NCI-H128 (cell line): ENCODE results near the gene CA6.
"Not testable (repeated sequence)": the region's sequence is repeated elsewhere in the genome, so short reads cannot be mapped to it uniquely, and the experiment has no call there.

Experiments
- DNase-seq: peaks from one replicate; lab custom pipeline; 2025; ENCODE audit not compliant: unreplicated experiment; lab: John Stamatoyannopoulos, UW

Gene CA6

GRCh38 chr1:8926707-8927694, 18.7 kb upstream of the CA6 start:
- no peak for DNase-seq

GRCh38 chr1:8930116-8930515, 15.6 kb upstream of the CA6 start:
- DNase-seq, result no peak

- not testable (repeated sequence) for DNase-seq
These were observed 8.6 kb upstream of the CA6 start for GRCh38 chr1:8937051-8937450.

GRCh38 chr1:8937701-8938100, 8.0 kb upstream of the CA6 start:
- no peak for DNase-seq

- DNase-seq, result no peak
These were observed 7.3 kb upstream of the CA6 start for GRCh38 chr1:8938232-8938999.

GRCh38 chr1:8939000-8939265, 6.7 kb upstream of the CA6 start:
- no peak for DNase-seq

- DNase-seq, result no peak
These were observed 6.2 kb upstream of the CA6 start for GRCh38 chr1:8939362-8939995.

GRCh38 chr1:8941906-8942305, 3.8 kb upstream of the CA6 start:
- no peak for DNase-seq

- no peak for DNase-seq
These were observed 1.9 kb upstream of the CA6 start for GRCh38 chr1:8943498-8944405.

GRCh38 chr1:8947127-8947691, 1.5 kb downstream of the CA6 start:
- DNase-seq, result no peak

- DNase-seq, result no peak
These were observed 4.6 kb downstream of the CA6 start for GRCh38 chr1:8950309-8950708.

- DNase-seq, result no peak
These were observed 5.6 kb downstream of the CA6 start for GRCh38 chr1:8951231-8951630.

- DNase-seq, result no peak
These were observed 9.7 kb downstream of the CA6 start for GRCh38 chr1:8955406-8955805.

- no peak for DNase-seq
These were observed 11.0 kb downstream of the CA6 start for GRCh38 chr1:8956461-8957349.

- no peak for DNase-seq
These were observed 17.3 kb downstream of the CA6 start for GRCh38 chr1:8962812-8963530.

- DNase-seq, result no peak
These were observed 18.3 kb downstream of the CA6 start for GRCh38 chr1:8963963-8964362.

- DNase-seq, result no peak
These were observed 19.6 kb downstream of the CA6 start for GRCh38 chr1:8965121-8965820.

GRCh38 chr1:8966606-8967005, 20.9 kb downstream of the CA6 start:
- DNase-seq, result no peak
